Neural progenitor cell (in vitro differentiated cells): Measurements from ENCODE around the gene PTTG1IP. TPM values are rescaled to one million over a fixed set of nuclear protein-coding genes. Genes with fewer than 3 reads are reported as not detected.
A peak's percentile ranks its signal among the peaks of the same experiment; 100 is the strongest.

Source experiments
- DNase-seq: peaks from one replicate; pipeline ENCODE4 v3.0.0-alpha.2; 2016; ENCODE audit warnings: low spot score
- H2AFZ ChIP-seq: fragments of 200-600 bp; sonication (generic); replicated peaks from 2 replicates; pipeline ENCODE4 v1.6.1; 2016; ENCODE audit warnings: antibody characterized with exemption
- H3F3A ChIP-seq: fragments of 200-600 bp; sonication (generic); 2 replicates; pipeline ENCODE4 v1.6.1; 2016; ENCODE audit warnings: antibody characterized with exemption, low read depth
- H3K27ac ChIP-seq: fragments of 200-600 bp; sonication (generic); 2 replicates; pipeline ENCODE4 v1.5.1; 2016; ENCODE audit warnings: mild to moderate bottlenecking
- H3K27me3 ChIP-seq: fragments of 200-600 bp; sonication (generic); 2 replicates; pipeline ENCODE4 v1.6.1; 2016; ENCODE audit warnings: mild to moderate bottlenecking, moderate library complexity
- H3K36me3 ChIP-seq: fragments of 200-600 bp; sonication (generic); 2 replicates; pipeline ENCODE4 v1.5.1; 2016
- H3K4me1 ChIP-seq: fragments of 200-600 bp; sonication (generic); 2 replicates; pipeline ENCODE4 v1.6.1; 2016; ENCODE audit warnings: mixed run types
- H3K4me2 ChIP-seq: fragments of 200-600 bp; sonication (generic); 2 replicates; pipeline ENCODE4 v1.6.1; 2016
- H3K4me3 ChIP-seq: fragments of 200-600 bp; sonication (generic); 2 replicates; pipeline ENCODE4 v1.5.1; 2016
- H3K79me2 ChIP-seq: fragments of 200-600 bp; sonication (generic); 2 replicates; pipeline ENCODE4 v1.6.1; 2016; ENCODE audit warnings: low read depth
- H3K9ac ChIP-seq: fragments of 200-600 bp; sonication (generic); 2 replicates; pipeline ENCODE4 v1.6.1; 2016
- H3K9me3 ChIP-seq: fragments of 200-600 bp; sonication (generic); 2 replicates; pipeline ENCODE4 v1.5.1; 2016; ENCODE audit warnings: low read depth
- H4K20me1 ChIP-seq: fragments of 200-600 bp; sonication (generic); 2 replicates; pipeline ENCODE4 v1.6.1; 2016; ENCODE audit warnings: low read depth
- H3K27ac Mint-ChIP-seq: 3 replicates; pipeline ENCODE4 v1.8.0; 2021; ENCODE audit warnings: mixed read lengths
- H3K27me3 Mint-ChIP-seq: 2 replicates; pipeline ENCODE4 v1.8.0; 2022; ENCODE audit warnings: low read depth, mild to moderate bottlenecking, inconsistent platforms, moderate library complexity, mixed read lengths; ENCODE audit not compliant: insufficient read depth
- H3K36me3 Mint-ChIP-seq: 3 replicates; pipeline ENCODE4 v1.8.0; 2021; ENCODE audit warnings: mixed read lengths
- H3K4me1 Mint-ChIP-seq: 3 replicates; pipeline ENCODE4 v1.8.0; 2021; ENCODE audit warnings: mixed read lengths
- H3K4me3 Mint-ChIP-seq: 3 replicates; pipeline ENCODE4 v1.8.0; 2021; ENCODE audit warnings: mild to moderate bottlenecking, moderate library complexity, mixed read lengths
- H3K9me3 Mint-ChIP-seq: 3 replicates; pipeline ENCODE4 v1.8.0; 2020; ENCODE audit warnings: mixed read lengths
- EZH2 ChIP-seq: fragments of 200-600 bp; sonication (generic); IDR thresholded peaks from 2 replicates; pipeline ENCODE4 v1.6.1; 2017; ENCODE audit warnings: antibody characterized with exemption, mild to moderate bottlenecking, moderate library complexity
- EZH2phosphoT487 ChIP-seq: fragments of 200-600 bp; sonication (generic); IDR thresholded peaks from 2 replicates; pipeline ENCODE4 v1.6.1; 2017; ENCODE audit warnings: antibody characterized with exemption
- total RNA-seq: library from RNA; depleted of rRNA; stranded (reverse); fragments of >200 nt; gene quantifications from 2 replicates; pipeline ENCODE4 v1.2.3, GENCODE V29; 2015; ENCODE audit warnings: low replicate concordance
- TF ChIP-seq, protein P1 (sequence below): fragments of 200-600 bp; sonication (generic); IDR thresholded peaks from 2 replicates; pipeline ENCODE4 v1.5.1; 2017; ENCODE audit warnings: antibody characterized with exemption, mild to moderate bottlenecking

The PTTG1IP gene
- total RNA-seq, 1 donor from 2014 or later: 162 TPM

DNA sequence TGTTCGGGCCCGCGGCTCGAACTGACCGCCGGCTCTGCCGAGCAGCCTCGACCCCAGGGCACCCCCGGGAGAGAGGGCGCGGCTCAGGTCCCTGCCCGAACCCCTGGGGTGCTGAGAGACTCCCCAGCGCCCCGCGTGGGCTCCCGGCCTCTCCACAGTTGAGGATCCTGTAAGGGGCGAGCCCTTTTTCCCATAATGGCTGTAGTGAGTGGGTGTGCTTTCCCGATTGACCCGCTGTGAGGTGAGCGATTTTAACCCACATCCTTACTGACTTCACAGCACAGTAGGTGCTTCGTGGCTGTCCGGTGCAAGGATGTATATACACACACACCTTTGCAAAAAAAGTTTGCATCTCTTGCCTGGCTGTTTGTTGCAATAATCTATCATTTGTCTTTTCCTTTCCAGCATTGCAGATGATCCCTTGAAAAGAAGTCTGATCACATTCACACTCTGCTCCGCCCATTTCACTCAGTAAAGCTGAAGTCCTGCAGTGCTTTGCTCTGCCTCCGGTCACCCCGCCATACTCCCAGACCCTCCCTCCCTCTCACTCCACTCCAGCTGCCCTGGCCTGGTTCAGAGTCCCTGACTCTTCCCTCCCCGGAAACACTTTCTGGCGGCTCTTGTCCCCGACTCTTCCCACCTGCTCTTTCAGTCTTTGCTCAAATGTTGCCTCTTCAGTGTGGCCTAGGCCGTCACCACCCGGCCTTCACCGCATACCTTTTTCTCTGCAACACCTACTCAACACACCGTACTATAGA, 70.9 kb downstream of the PTTG1IP start:
- H3K4me3 Mint-ChIP-seq: peak overlapping the region; percentile 86
- Histone ChIP-seq H3K27ac (no peak overlapping the region), H3K79me2 (peaks cover 54% of the 10 kb centered on the region), H3K36me3 (peaks cover 10% of the 10 kb centered on the region), H3K9ac (peak overlapping the region; percentile 75), H3K4me2 (peak overlapping the region; percentile 98), H3K9me3 (no peaks in the 10 kb centered on the region), H3F3A (peaks cover 28% of the 10 kb centered on the region), H3K27me3 (no peaks in the 10 kb centered on the region), H4K20me1 (peaks cover 25% of the 10 kb centered on the region), H2AFZ (no peak overlapping the region), H3K4me1 (peaks cover 19% of the 10 kb centered on the region), H3K4me3 (peak overlapping the region; percentile 90)
- peaks cover 27% of the 10 kb centered on the region for H3K4me1 Mint-ChIP-seq
- peak overlapping the region; percentile 15 for H3K27ac Mint-ChIP-seq
- DNase-seq: peak; percentile 72
- TF ChIP-seq, protein P1, sequence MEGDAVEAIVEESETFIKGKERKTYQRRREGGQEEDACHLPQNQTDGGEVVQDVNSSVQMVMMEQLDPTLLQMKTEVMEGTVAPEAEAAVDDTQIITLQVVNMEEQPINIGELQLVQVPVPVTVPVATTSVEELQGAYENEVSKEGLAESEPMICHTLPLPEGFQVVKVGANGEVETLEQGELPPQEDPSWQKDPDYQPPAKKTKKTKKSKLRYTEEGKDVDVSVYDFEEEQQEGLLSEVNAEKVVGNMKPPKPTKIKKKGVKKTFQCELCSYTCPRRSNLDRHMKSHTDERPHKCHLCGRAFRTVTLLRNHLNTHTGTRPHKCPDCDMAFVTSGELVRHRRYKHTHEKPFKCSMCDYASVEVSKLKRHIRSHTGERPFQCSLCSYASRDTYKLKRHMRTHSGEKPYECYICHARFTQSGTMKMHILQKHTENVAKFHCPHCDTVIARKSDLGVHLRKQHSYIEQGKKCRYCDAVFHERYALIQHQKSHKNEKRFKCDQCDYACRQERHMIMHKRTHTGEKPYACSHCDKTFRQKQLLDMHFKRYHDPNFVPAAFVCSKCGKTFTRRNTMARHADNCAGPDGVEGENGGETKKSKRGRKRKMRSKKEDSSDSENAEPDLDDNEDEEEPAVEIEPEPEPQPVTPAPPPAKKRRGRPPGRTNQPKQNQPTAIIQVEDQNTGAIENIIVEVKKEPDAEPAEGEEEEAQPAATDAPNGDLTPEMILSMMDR: peak; percentile 9
- no peak for TF ChIP-seq EZH2phosphoT487
- peaks cover 38% of the 10 kb centered on the region for H3K36me3 Mint-ChIP-seq
- no peaks in the 10 kb centered on the region for H3K9me3 Mint-ChIP-seq
- H3K27me3 Mint-ChIP-seq: peaks cover 7% of the 10 kb centered on the region

DNA sequence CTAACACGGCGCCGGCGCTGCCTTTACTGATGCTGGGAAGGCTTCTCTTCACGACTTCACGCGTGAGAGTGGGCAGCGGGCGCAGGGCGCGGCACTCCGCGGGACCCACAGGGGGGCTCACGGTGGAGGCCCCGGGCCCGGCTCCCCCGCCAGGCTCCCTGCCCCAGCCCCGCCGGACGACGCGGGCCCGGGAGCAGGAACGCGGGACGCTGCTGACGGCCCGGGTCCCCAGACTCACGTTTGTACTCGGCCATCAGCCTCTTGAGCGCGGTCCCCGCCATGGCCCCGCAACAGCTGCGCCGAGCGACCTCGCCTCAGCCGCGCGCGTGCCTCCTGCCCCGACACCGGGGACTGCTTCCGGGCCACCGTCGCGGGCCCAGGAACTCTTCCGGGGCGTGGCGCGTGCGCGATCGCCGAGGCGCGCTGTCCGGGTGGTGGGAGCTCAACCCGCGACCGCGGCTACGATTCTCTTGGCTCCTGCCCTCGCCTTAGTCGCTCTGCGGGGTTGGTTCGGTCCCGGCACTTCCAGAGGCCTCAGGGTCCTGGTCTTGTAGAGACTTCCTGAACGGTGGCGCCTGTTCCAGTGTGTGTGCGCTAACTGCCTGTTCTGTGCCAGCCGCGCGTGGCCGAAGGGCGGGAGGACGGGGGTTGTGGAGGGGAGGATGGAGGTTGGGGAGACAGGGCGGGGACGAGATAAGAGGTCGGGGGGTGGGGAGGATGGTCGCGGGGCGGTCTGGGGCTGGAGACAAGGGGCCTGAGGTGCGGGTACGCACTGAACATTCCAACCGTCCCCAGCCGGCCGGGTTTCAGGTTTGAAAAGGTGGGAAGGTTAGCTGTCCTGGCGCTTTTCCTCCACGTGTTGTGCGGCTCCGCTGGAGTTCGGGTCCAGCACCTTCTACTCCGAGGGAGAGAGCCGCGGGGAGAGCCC, 71.8 kb downstream of the PTTG1IP start, which contains the start of gene UBE2G2:
UBE2G2 (minus strand) TSS at position 353 of the 928 bp plus-strand sequence; CDS start at position 281, 72 bp downstream.
- Histone ChIP-seq H3K4me1 (peaks cover 19% of the 10 kb centered on the region), H3K4me2 (peak within 1 kb of the TSS; percentile 98), H3K27me3 (no peaks in the 10 kb centered on the region), H3K9ac (peak within 1 kb of the TSS; percentile 75), H4K20me1 (peaks cover 26% of the 10 kb centered on the region), H3K27ac (no peak within 1 kb of the TSS), H3K79me2 (peaks cover 63% of the 10 kb centered on the region), H3K9me3 (no peaks in the 10 kb centered on the region), H3K4me3 (peak within 1 kb of the TSS; percentile 90), H3K36me3 (peaks cover 10% of the 10 kb centered on the region), H3F3A (peaks cover 28% of the 10 kb centered on the region), H2AFZ (peak within 1 kb of the TSS; percentile 79)
- DNase-seq: peak; percentile 88
- Mint-ChIP-seq H3K27me3 (peaks cover 7% of the 10 kb centered on the region), H3K36me3 (peaks cover 39% of the 10 kb centered on the region), H3K9me3 (no peaks in the 10 kb centered on the region), H3K4me1 (peaks cover 27% of the 10 kb centered on the region), H3K27ac (peak within 1 kb of the TSS; percentile 95), H3K4me3 (peak within 1 kb of the TSS; percentile 100)
- TF ChIP-seq, protein P1: no peak
- TF ChIP-seq EZH2 (no peak), EZH2phosphoT487 (no peak)

DNA sequence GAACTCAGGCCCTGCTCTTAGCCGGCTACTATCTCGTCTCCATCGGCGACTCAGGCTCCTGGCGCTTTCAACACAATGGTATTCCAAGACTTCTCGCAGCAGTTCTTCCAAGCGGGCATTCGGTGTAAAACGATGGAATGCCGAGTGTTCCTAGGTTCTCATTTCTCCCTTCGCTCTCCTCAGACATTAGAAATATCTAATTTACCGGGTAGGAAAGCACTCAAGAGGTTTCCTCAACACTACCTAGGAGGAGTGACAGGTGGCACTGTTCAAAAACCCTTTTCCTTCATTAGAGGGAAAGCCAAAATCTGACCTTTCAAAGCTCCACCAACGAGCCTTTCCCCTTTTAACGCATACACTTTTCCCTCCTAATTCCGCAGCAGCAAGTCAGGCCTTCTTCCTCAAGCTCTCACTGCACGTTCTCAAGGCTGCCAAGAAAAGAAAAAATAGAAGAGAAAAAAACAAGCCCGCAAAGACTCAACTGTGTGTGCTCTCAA, 72.5 kb downstream of the PTTG1IP start:
- Histone ChIP-seq H3K4me3 (peak overlapping the region; percentile 90), H2AFZ (peak overlapping the region; percentile 79), H3K4me2 (peak overlapping the region; percentile 98), H3K79me2 (peaks cover 70% of the 10 kb centered on the region), H3F3A (peaks cover 28% of the 10 kb centered on the region), H3K9me3 (no peaks in the 10 kb centered on the region), H3K27me3 (no peaks in the 10 kb centered on the region), H3K27ac (no peak overlapping the region), H3K36me3 (peaks cover 10% of the 10 kb centered on the region), H3K4me1 (peaks cover 19% of the 10 kb centered on the region), H3K9ac (peak overlapping the region; percentile 75), H4K20me1 (peaks cover 29% of the 10 kb centered on the region)
- DNase-seq: peak; percentile 60
- H3K27ac Mint-ChIP-seq: peak overlapping the region; percentile 95
- TF ChIP-seq EZH2phosphoT487: no peak
- TF ChIP-seq, protein P1: peak; percentile 53
- no peak for TF ChIP-seq EZH2
- no peaks in the 10 kb centered on the region for H3K9me3 Mint-ChIP-seq
- peaks cover 27% of the 10 kb centered on the region for H3K4me1 Mint-ChIP-seq
- H3K36me3 Mint-ChIP-seq: peaks cover 45% of the 10 kb centered on the region
- peaks cover 7% of the 10 kb centered on the region for H3K27me3 Mint-ChIP-seq
- peak overlapping the region; percentile 100 for H3K4me3 Mint-ChIP-seq
